Measurements from ENCODE around the gene CHERP.

DNA sequence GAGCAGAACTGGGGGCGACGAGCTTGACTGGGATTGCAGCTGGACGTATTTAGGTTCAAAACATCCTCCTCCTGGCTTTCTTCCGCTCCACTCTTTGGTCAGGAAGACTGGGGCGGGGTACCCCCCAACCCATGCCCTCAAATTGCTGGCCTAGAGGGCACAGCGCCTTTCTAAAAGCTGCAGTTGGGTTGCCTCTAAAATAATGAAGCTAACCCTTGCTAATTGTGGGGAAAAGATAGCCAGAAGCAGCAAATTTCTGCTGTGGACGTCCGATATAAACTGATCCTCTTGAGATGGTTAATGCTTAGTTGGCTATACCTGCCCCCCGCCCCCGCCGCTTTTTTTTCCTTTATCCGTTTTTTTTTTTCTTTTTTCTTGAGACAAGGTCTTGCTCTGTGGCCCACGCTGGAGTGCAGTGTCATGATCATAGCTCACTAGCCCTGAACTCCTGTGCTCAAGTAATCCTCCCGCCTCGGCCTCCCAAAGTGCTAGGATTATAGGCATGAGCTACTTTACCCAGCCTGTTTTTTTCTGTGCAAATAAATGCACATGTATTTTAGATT lies 754 bp upstream of the CHERP start:
- TF ChIP-seq CTCF (conservative IDR thresholded peaks at IDR 0.05; ENCODE audit: low read depth, low read length) (no peak), EZH2 (IDR thresholded peaks at IDR 0.05; ENCODE audit: low read length, unreplicated experiment) (no peak)

All from PC-3 (cell line).